NB4 (cell line): ENCODE results near the gene HOXB3.

ENCODE experiments used
- DNase-seq: peaks from one replicate; pipeline ENCODE4 v3.0.0; 2010; ENCODE audit warnings: low read depth
- H3K4me3 ChIP-seq: one replicate; pipeline ENCODE4 v1.5.1; 2011; ENCODE audit warnings: mild to moderate bottlenecking, low read depth, low read length, moderate library complexity
- MAX ChIP-seq: IDR thresholded peaks from 2 replicates; pipeline ENCODE4 v1.6.1; 2011; ENCODE audit warnings: low read depth, low read length
- MYC ChIP-seq: IDR thresholded peaks from 2 replicates; pipeline ENCODE4 v1.6.1; 2011; ENCODE audit warnings: low read depth, low read length
- POLR2A ChIP-seq: IDR thresholded peaks from 2 replicates; pipeline ENCODE4 v1.6.1; 2011; ENCODE audit warnings: mild to moderate bottlenecking; ENCODE audit not compliant: insufficient read length; ENCODE audit errors: extremely low read depth
- TF ChIP-seq, protein P1 (sequence below): IDR thresholded peaks from one replicate; pipeline ENCODE4 v1.5.1; 2012; ENCODE audit warnings: low read depth, low read length

The HOXB3 gene

GRCh38 chr17:48571024-48571818, 18.8 kb downstream of the HOXB3 start:
- H3K4me3 ChIP-seq = no peak overlapping the region
- TF ChIP-seq, protein P1, sequence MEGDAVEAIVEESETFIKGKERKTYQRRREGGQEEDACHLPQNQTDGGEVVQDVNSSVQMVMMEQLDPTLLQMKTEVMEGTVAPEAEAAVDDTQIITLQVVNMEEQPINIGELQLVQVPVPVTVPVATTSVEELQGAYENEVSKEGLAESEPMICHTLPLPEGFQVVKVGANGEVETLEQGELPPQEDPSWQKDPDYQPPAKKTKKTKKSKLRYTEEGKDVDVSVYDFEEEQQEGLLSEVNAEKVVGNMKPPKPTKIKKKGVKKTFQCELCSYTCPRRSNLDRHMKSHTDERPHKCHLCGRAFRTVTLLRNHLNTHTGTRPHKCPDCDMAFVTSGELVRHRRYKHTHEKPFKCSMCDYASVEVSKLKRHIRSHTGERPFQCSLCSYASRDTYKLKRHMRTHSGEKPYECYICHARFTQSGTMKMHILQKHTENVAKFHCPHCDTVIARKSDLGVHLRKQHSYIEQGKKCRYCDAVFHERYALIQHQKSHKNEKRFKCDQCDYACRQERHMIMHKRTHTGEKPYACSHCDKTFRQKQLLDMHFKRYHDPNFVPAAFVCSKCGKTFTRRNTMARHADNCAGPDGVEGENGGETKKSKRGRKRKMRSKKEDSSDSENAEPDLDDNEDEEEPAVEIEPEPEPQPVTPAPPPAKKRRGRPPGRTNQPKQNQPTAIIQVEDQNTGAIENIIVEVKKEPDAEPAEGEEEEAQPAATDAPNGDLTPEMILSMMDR = no peak
- no peak for DNase-seq

DNA sequence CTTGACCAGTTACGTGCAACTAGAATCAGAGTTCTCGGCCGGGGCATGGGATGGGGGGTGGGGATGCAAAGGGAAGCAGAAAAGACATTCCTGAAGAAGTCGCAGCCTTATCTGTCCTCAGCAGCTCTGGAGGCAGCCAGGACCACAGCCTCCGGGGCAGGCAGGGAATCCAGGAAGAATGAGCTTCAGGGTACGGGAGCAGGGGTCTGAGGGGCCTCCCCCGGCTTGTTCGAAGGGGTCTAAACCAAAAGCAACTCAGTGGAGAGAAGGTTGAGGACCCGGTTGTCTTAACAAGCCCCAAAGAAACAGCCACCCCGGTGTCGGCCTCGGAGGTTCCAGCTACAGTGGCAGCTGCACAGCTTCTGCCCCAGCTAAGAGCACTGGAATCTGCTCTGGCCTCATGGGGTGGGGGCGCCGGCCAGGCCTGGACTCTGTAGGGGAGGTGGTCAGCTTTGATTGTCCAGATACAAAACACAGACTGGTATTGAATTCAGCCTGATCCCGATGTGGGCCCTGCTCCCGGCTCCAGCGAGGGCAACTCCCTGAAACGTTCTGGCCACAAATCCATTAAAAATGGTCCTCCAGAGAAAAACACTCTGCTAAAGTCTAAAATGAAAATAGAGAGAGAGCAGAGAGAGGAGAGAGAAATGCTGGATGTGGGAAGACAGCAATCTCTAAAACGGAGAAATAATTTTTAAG, 19.6 kb downstream of the HOXB3 start:
- no peak for DNase-seq
- H3K4me3 ChIP-seq = no peak overlapping the region
- TF ChIP-seq MAX (no peak), MYC (no peak), POLR2A (no peak)
- TF ChIP-seq, protein P1 = no peak

- DNase-seq = no peak
- H3K4me3 ChIP-seq = no peak overlapping the region
- TF ChIP-seq MYC = no peak
- TF ChIP-seq, protein P1 = no peak
- TF ChIP-seq POLR2A = no peak
- TF ChIP-seq MAX = no peak
Observed at GRCh38 chr17:48569674-48570324, 20.2 kb downstream of the HOXB3 start.

DNA sequence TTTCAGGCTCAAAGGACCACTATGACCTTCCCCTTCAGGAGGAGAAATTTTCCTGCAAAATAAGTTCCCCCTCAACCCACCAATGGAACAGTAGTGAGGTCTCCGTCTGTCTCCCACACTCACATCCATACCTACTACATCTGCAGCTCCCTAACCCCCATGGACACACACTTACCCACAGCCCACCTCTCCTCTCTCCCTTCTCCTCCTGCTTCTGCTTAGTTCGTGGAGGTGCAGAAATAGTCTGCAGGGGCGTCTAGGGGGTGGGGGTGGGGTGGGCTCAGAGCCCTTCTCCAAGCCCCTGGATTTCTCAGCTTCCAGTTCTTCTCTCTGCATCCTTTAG, 20.8 kb downstream of the HOXB3 start:
- TF ChIP-seq, protein P1 = no peak
- TF ChIP-seq POLR2A (no peak), MYC (no peak), MAX (no peak)
- DNase-seq = no peak
- H3K4me3 ChIP-seq = no peak overlapping the region

DNA sequence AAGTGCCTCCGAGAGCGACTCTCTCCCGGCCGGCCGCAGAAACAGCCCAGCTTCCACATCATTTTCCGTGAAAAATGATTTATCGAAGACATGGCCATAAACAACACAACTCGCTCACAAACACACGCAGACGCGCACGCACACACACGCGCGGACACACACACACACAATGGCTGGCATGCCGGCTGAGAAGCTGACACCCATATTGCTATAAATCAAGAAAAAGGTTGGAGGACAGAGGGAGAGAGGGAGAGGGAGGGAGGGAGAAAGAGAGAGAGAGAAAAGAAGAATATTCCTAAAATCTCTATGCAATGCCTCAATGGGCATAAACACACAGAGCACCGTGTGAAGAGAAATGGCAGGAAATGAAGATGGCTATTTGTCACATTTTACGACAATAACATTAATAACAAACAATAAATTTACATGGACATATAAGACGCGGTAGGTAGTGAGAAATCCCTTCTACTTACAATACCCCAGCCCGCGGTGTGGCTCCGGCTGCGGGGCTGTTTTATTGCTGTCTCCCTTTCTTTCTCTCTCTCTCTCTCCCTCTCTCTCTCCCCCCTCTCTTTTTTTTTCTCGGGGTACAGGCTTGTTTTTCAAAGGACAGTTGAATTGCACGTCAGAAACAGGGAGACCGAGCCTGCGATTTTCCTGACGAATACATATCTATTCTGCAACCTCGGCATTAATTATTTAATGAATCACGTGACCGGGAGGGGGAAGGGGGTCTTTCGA, 21.4 kb downstream of the HOXB3 start:
- no peak for DNase-seq
- H3K4me3 ChIP-seq = no peak overlapping the region
- TF ChIP-seq POLR2A = no peak
- no peak for TF ChIP-seq MAX
- TF ChIP-seq MYC = no peak
- TF ChIP-seq, protein P1 = no peak
